Measurements from ENCODE around the gene ETS1.
"Not testable (repeated sequence)": the region's sequence is repeated elsewhere in the genome, so short reads cannot be mapped to it uniquely, and the experiment has no call there.

The ETS1 gene

DNA sequence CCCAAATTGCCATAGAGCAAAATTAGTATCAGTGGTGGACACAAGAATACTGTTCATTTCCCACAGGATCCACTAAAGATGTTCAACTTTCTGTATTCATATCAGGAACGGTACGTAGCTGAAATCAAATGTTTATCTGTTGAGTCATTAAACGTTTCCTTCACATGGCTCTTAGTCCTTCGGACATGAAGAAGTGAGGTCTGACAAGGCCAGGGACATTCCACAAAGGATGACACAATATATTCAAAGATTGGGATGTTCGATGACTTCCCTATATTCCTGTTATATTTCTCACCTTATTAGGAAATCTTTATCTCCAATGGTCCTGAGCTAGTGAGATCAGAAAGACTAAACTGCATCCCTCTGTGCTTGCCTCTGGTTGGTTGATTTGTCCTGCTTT lies 129.0 kb downstream of the ETS1 start:
- peak; percentile 97 for DNase-seq

DNA sequence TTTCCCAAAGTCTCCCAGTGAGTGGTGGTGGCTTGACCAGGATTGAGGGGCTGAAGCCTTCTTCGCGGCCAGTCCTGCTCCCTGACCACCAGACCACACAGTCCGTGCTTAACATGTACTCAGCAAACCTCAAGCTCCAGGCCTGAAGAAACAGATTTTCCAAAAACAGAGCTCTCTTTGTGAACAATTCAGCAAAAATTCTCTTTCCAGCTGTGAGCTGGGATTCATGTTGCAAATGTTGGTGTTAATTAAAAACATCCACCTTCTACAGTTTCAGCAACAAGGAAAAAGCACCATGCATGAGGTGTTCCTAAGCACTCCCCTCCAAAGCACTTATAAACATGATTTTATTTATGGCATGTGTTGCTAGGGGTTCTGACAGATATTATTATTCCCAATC lies 129.5 kb downstream of the ETS1 start:
- peak; percentile 70 for DNase-seq

DNA sequence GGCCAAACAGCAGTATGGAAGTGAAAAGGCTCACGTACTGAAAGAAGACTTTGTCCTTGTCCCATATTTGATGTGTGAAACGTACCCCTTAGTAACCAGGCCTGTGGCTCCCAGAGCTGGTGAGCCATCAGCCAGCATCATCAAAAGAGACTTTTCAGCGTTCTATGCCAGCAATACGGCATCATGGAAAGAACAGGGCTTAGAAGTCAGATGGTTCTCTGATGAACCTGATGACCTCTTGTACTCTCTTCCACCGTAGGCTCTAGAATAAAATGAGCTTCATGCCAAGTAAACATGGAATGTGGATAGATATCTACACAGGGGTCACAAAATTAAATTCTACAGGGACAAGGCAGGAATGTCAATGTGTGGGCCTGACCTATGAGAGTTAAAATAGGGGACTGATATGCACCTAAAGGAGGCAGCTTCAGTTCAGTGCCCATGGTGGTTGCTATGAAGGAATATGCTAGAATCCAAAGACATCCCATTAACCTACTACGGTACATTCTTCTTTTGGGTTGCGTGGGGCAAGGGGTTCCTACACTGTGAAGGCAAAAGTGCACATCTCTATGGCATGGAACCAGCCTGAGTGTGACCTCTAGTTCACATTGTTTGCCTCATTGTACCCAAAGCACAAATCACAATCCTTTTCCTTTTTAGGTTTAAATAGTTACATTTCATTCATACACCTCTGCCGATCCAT lies 130.6 kb downstream of the ETS1 start:
- no peak for DNase-seq

DNA sequence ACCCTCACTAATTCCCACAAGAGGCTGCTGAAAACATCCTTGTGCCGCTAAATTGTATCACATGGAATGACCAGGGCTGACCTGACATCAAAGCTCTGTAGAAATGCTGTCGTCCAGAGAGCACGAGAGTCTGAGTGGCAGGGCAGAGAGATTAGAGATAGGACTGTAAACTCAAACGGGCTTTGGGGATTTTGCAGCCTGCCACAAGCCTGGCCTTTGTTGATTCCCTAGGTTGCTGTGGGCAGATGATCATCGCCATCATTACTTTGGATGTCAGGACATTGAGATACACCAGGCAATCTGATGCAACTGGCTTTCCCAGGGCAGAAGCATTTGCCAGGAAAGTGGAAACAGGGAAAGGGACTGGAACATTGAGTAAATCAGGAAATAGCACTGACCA lies 131.6 kb downstream of the ETS1 start:
- DNase-seq: no peak

DNA sequence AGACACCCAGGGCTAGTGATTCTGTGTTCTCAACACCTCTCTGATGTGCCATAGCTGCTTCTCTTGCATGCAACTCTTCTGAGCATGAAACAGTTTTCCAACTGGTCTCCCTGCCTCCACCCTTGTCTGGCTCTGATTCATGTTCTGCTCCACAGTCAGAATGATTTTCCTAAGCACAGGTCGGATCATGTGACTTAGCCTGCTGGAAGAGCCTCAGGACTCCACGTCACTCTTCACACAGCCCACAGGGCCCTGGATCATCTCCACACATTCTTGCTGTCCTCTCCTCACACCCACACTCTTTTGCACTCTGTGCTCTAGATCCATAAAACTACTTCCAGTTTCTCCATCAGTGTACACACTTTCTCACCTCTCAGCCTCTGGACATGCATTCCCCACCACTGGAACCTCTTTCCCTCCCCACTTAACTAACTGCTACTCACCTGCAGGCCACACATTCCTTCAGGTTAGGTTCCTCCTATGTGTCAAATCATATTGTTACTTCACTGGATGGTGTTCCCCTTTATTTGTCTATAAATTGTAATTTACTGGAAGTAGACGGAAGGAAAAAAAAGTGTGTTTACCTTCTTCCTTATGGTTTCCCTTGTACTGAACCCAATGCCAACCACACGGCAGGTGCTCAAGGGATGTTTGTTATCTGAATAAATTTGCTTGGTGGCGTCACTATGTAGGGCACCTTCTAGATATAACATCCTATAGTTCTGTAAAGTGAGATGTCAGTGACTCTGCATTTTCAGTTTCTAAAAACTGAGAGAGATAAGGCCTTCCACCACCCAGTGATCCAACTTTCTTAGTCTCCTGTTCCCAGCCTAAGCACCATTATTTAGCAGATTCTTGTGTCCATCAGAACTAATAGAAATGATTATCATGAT lies 133.7 kb downstream of the ETS1 start:
- peak; percentile 95 for DNase-seq

DNA sequence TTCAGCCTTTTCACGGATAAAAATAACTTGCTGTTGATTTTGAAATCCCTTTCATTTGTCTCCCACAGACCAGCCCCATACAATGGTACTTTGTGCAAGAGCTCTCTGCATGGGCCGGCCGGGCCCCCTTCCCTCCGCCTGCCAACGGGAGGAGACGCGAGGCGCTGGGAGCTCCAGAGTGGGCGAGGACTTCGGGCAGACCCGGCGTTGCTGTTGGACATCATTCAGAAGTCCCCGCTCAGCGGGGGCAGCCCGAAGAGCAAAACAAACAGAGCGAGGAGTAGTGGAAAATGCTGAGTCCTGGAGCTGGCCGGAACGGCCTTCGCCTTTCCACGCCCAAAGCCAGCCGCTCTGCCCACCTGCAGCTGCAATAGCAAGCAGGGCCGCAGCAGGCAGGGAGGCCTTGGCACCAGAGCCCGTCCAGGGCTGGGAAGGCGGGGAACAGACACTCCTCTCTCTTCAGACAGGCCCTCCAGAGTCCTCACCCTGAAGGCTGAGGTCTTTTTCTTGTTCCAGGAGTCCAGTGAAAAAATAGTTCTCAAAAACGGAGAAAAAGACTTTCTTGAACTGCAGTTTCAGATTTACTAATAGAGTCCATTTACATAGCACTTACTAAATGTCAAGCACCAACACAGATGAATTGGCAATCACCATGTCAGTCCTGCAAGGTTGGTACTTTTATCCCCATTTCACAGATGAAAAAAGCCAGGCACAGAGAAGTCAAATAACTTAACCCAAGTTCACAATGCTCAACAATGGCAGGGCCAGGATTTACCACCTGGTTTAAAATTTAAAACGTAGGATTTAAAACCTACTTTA lies 135.5 kb downstream of the ETS1 start:
- DNase-seq: no peak

DNA sequence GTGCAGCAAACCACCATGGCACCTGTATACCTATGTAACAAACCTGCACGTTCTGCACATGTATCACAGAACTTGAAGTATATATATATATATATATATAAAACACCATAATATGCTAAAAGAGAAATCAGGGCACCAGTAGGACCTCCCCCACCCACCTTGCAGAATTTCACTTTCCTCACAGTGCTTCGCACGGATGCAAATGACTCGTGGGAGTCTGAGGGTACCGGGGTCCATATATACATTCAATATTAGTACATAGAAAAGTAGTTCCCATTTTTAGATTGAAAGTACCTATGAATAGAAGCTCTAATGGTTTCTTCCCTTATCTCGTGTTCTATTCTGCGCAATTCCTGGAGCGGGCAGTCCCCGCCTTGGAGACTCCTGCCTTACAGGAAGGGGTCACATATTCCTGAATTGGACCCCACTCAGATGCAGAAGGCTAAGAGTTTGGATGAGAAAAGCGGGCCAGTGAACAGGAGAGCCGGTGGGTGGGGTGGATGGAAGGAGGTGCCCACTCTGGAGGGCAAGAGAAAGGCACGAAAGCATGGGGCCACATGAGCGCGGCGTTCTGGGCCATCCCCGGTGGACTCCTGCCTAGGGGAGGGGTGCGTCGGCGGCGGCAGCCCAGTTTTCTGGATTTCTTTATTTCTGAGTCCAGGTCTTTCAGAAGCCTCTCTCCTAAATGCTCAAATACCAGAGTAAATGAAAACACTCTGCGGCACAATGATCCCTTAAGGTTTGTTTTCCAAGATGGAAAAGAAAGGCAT lies 136.3 kb downstream of the ETS1 start:
- DNase-seq: no peak

DNA sequence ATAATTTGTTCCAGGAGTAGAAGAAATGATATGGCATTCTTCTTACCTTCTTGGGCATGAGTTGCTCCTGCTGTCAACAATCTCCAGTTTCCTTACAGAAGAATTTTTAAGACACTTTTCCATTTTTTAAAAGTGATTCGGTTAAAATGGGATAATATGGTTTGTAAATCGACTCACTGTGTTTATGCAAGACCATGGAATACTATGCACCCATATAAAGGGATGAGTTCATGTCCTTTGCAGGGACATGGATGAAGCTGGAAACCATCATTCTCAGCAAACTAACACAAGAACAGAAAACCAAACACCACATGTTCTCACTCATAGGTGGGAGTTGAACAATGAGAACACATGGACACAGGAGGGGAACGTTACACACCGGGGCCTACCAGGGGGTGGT lies 136.9 kb downstream of the ETS1 start:
- not testable (repeated sequence) for DNase-seq

DNA sequence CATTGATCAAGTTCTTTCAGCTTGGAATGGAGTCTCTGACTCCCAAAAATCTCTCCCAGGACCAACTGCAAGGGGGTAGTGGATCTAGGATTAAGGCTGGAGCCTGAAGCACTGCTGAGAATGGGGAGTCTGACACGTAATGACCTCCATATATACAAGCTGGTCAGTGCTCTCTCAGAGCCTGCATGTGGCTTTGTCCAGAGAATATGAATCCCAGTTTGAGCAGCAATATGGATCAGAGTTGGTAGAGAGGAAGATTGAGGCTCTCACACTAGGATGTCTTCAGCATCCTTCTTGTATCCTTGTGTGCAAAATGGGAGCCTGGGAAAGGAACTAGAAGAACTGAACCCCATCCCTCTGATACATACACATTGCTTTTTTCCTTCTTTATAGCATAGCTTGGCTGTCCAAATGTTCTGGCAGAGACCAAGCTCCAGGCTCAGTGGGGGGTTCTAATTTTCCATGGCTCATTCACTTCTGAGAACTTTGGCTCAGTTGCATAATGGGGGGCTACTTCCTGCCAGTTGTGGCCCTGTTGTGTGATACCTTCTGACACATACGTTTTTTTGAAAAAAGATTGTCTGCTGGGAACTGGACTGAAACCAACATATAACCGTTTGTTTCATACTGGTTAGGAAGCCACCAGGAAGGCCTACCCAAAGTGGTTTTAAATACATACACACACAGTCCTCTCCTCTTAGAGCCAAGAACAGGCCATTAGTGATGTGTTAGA lies 138.2 kb downstream of the ETS1 start:
- peak; percentile 62 for DNase-seq

DNA sequence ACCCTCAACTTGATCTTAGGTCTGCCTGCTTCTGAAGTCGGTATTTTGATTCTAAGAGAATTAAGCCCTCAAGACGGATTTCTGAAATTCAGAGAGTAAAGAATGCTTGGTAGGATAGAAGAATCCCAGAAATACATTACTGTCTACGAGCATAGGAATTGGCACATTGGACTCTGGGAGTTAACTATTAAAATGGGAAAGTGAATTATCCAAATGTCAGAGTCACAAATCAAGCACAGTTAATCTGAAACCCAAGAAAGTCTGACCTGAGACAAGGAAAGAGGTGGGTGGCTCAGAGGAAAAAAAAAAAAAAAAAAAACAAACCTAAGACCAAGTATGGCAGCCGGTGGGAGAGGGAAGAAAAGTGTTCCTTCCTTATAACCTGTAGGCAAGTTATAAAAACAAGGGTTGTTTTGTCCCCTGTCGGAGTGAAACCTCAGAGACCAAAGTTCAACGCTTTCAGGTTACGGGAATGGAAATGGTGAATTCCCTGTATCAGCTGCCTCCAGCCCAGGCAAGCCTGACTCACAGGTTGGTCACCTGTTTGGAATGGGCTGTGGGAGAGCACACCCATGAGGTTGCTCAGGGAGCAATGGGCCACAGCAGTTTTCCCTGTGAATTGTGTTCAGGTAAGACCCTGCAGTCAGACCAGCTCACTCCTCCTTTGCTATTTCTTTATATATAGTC lies 139.0 kb downstream of the ETS1 start:
- DNase-seq: peak; percentile 66

DNA sequence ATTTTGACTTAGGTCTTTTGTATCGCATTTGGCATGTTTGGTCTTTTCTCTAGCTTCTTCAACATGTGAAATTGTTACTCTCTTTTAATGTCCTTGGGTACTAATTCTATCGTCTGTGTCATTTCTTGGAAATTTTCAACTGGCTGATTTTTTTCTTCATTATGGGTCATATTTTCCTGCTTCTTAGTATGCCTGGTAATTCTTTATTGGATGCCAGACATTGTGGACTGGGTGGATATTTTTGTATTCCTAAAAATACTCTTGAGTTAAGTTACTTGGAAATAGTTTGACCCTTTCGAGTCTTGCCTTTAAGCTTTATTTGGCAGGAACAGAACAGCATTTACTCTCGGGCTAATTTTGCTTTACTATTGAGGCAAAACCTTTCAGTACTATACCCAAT lies 140.1 kb downstream of the ETS1 start:
- no peak for DNase-seq

DNA sequence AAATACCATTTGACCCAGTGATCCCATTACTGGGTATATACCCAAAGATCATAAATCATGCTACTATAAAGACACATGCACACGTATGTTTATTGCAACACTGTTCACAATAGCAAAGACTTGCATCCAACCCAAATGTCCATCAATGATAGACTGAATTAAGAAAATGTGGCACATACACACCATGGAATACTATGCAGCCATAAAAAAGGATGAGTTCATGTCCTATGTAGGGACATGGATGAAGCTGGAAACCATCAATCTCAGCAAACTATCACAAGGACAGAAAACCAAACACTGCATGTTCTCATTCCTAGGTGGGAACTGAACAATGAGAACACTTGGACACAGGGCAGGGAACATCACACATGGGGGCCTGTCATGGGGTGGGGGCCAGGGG lies 141.4 kb downstream of the ETS1 start:
- not testable (repeated sequence) for DNase-seq

DNA sequence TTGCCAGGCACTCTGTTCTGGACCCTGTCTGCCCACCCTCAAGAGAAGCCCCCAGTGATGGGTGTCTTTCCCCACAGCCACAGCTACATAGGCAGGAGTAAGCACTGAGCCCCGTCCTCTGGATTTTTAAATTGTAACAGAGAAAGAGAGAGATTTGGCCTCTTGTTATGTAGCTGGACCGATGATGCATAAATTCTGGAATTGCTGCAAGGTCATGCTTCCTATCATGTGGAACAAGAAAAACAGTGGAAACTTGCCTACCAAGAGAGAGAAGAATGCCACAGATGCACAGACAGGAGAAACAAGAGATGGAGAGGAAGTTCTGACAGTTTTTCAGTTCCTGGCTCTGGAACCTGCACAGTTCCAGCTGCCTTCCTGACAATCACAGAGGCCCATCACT lies 150.2 kb downstream of the ETS1 start:
- peak; percentile 52 for DNase-seq

DNA sequence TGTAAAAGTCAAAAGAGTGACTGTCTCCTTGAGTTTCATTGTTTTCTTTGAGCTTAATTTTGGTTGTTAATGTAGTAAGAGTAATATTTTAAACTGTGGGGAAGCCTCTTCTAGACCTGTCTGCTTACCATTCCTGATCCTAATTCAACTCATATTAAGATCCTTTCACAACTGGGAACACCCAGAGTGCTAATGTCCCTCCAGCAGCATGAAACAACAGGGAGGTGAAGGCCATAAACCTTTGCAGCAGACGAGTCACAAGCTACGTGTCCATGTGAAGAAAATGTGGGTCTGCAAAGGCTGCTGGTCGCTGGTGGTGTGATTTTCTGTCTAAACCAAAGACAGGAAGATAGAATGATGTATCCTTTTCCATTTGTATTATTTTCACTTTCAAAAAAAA lies 152.5 kb downstream of the ETS1 start:
- DNase-seq: no peak

DNA sequence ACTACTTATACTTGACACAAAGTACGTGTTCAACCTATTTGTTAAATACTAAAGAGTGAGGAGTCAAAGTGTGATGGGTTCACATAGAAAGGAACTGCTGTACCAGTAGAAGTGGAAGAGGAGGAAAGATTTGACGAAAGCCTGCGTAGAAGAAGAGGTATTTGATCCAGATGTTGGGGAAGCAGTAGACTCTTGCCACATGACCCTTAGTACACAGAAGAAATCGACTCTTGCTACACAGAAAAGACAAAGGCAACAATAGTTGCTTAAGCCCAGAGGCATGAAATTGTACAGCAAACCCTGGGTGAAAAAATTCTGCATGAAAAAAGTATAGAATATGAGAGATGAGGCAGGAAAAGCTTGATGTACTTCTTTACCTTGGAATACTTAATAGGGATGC lies 152.9 kb downstream of the ETS1 start:
- no peak for DNase-seq

DNA sequence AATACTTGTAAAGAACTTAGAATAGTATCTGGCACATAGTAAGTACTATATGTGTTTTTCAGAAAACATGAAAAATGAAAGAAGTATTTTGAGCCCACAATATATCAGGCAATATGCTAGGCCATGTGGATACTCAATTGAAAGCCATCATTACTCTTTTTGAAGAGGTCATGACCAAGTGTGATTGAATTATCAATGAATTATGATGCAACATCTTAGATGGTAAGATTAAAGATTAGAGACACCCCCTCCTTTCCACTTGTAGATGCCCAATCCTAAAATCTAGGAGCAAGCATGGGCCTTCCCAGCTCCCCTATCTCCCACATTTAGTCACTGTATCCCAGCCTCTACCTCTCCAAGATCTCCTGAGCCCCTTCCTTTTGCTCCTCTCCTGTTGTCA lies 154.4 kb downstream of the ETS1 start:
- no peak for DNase-seq

DNA sequence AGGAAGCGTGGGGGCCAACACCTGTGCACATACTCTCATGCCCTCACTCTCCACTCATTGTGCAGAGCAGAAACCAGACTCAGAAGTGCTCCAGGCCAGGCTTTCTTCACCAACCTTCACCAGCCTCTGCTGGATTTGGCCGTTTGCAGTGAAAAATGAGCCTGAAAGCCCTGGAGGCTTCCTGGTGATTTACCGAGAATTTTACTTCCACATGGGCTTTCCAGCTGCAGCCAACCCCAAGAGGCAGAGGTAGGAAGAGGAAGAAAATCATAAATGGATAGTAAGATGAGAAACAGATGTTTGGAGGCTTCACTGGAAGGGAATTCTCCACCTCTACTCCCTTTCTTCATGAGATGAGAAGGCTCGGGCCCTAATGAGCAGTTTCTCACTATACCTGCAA lies 155.4 kb downstream of the ETS1 start:
- DNase-seq: no peak

DNA sequence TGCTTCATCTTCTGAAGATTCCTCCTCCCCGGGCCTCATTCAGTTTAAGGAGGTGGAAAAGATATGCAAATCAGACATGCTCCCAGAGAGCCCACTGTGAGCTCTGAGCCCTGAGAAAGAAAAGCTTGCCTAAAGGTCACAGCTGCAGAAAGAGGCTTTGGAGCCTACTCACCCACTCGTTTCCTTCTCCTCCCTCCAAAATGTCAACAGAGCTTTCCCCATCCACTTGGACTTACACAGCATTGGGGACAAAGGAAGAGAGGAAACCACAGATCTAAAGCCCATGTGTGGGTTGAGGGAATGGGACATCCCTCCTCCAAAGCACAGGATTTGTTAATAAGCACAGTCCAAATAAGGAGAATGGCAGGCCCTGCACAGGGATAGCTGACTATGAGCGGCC lies 158.4 kb downstream of the ETS1 start:
- no peak for DNase-seq

DNA sequence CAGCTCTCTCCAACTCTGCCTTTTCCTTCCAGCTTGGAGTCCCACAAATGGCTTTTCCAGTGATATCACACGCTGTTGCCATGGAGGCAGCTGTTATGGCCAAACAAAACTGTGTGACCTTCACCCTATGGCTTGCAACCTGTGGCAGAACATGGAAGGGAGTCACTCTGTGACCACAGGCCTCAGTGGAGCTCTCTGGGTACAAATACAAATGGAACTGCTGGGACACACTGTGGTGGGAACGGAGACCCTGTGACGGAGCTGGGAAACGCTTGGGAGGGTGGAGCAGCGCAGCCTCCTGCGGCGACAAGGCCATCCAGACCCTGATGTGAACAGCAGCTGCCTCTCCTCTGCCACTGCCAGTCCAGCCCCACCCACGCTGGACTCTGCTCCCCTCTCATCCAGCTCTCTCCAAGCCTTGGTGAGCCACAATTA lies 162.5 kb downstream of the ETS1 start:
- DNase-seq: no peak

DNA sequence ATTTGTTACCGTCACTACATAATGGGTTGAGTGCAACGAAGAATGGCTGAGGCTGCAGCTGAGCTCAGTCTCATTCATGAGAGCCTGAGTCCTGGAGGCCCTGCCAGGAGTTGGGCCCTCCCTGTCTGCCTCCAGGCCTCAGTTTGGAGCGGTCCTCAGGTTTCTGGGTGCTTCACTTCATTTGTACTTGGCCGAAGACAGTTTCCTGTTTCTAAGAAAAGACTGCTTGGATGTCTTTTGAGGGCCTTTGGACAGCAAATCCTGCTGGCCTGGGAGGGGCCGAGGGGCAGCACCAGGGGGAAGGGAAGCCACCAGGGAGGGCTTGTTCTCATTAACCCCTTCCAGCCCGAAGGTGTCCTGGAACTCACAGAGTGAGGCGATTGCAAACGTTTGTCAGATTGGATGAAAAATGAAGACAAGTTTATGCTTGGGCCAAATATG lies 163.1 kb downstream of the ETS1 start:
- DNase-seq: no peak

Data from fibroblast of skin of right biceps (primary cell).